Kidney epithelial cell (primary cell): ENCODE results near the gene SPATA19. TPM values are rescaled to one million over a fixed set of nuclear protein-coding genes. Genes with fewer than 3 reads are reported as not detected.

Source experiments
- DNase-seq: peaks from one replicate; pipeline ENCODE4 v3.0.0-alpha.2; 2010; ENCODE audit warnings: low read depth
- H3K27me3 ChIP-seq: 2 replicates; pipeline ENCODE4 v1.6.0; 2011; ENCODE audit warnings: low read length; ENCODE audit not compliant: control insufficient read depth, insufficient read depth
- H3K36me3 ChIP-seq: 2 replicates; pipeline ENCODE4 v1.5.1; 2011; ENCODE audit warnings: low read length; ENCODE audit not compliant: control insufficient read depth, insufficient read depth
- H3K4me3 ChIP-seq: 2 replicates; pipeline ENCODE4 v1.5.1; 2011; ENCODE audit warnings: low read depth, mild to moderate bottlenecking, control low read depth, low read length
- CTCF ChIP-seq: IDR thresholded peaks from 2 replicates; pipeline ENCODE4 v1.5.1; 2011; ENCODE audit warnings: mild to moderate bottlenecking, moderate library complexity, low read length, control low read depth, inconsistent platforms; ENCODE audit not compliant: insufficient read depth, poor library complexity, severe bottlenecking
- total RNA-seq: library from RNA; depleted of rRNA; stranded (reverse); fragments of >200 nt; gene quantifications from 2 replicates; pipeline ENCODE4 v1.2.3, GENCODE V29; 2015

The SPATA19 gene
- total RNA-seq, 1 donor from 2014 or later = not detected

GRCh38 chr11:133808393-133809140 lies 36.7 kb downstream of the SPATA19 start:
- no peak for TF ChIP-seq CTCF
- no peak for DNase-seq
- H3K27me3 ChIP-seq = no peaks in the 10 kb centered on the region
- no peak overlapping the region for H3K4me3 ChIP-seq
- no peaks in the 10 kb centered on the region for H3K36me3 ChIP-seq

- TF ChIP-seq CTCF = no peak
- Histone ChIP-seq H3K36me3 (no peaks in the 10 kb centered on the region), H3K4me3 (no peak overlapping the region), H3K27me3 (no peaks in the 10 kb centered on the region)
- no peak for DNase-seq
These were observed 42.3 kb downstream of the SPATA19 start for GRCh38 chr11:133803026-133803425.

DNA sequence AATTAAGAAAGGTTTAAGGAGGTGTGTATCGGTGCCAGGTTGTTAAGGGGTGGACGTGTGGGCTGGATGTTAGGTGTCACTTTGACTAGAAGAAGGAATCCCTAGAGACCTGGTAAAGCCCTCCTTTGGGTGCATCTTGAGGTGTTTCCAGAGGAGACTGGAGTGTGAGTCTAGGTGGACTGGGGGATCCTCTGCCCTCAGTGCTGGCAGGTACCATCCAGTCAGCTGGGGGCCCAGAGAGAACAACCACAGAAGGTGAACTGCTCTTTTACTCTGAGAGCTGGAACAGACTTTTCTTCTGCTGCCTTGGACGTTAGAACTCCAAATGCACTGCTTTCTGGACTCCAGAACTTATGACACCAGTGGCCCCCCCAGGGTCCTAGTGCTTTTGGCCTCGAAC lies 44.0 kb downstream of the SPATA19 start:
- H3K36me3 ChIP-seq = no peaks in the 10 kb centered on the region
- no peak overlapping the region for H3K4me3 ChIP-seq
- DNase-seq = no peak
- TF ChIP-seq CTCF = no peak
- H3K27me3 ChIP-seq = no peaks in the 10 kb centered on the region

- no peaks in the 10 kb centered on the region for H3K27me3 ChIP-seq
- no peak for DNase-seq
- H3K36me3 ChIP-seq = no peaks in the 10 kb centered on the region
- TF ChIP-seq CTCF = no peak
- H3K4me3 ChIP-seq = no peak overlapping the region
These were observed 44.6 kb downstream of the SPATA19 start for GRCh38 chr11:133800666-133801065.

DNA sequence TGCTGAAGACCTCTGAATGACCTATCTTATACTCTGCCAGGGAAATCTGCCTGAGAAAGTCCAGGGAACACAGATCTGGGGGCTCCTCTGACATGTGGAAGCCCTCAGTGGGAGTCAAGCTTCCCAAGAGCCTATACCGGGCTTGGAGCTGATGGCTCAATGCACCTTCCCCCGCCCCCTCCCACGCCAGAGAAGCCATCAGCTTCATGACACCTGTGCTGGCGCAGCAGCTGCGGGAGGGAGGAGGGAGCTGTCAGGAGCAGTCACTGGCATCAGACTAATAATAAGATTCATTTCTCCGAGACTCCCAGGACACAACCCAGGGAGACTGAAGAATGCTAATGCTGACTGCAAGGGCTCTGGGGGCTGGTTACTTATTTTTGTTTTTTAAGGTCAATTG lies 47.8 kb downstream of the SPATA19 start:
- DNase-seq = no peak
- H3K27me3 ChIP-seq = no peaks in the 10 kb centered on the region
- H3K4me3 ChIP-seq = no peak overlapping the region
- H3K36me3 ChIP-seq = no peaks in the 10 kb centered on the region
- TF ChIP-seq CTCF = no peak
